ENCODE results near the gene FAM83C. TPM values are rescaled to one million over a fixed set of nuclear protein-coding genes. Genes with fewer than 3 reads are reported as not detected.

The FAM83C gene
- total RNA-seq, 2 experiments from 2014 or later = not detected

DNA sequence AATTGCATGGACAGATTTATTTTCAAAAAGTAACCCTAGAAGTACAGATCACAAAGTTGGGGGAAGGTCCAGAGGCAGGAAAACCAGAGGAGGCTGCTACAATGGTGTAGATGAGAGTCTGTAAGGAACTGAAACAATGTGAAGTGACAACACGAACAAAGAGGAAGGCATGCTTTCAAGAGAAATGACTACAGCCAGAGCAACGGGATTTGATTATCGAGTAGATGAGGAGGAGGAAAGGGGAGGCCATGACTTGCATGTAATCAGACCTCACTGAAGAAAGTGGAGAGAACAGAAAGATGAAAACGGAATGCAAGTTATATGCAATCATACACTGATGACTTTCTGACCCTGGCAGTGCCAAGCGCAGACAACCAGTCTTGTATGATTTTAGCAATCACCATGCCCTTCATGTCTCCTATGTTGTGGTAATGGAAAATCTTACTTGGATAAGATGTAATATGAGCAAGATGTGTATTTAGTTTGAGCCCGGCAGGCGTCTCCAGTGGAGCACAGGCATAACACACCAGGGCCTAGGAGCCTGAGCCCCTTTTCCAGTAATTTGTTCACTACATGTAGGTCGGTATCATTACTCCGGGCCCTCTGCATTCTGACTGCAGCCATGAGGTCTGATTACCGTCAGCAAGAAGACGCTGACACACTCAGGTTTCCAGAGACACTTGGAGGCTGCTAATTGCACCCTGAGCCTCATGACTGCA, 34.0 kb upstream of the FAM83C start:
- H3K4me2 ChIP-seq (ENCODE audit: low read length) = no peak overlapping the region
- POLR2A ChIA-PET = no interaction called here
- H3K9me3 ChIP-seq (ENCODE audit: low read length) = no peaks in the 10 kb centered on the region
- H3K79me2 ChIP-seq (ENCODE audit: insufficient read depth, low read depth, low read length) = no peaks in the 10 kb centered on the region
- intact Hi-C loops (cut with micrococcal nuclease; ENCODE audit: unreplicated experiment) = no loop called here
- H4K20me1 ChIP-seq (ENCODE audit: insufficient read depth, low read length) = no peaks in the 10 kb centered on the region
- no peak overlapping the region for H2AFZ ChIP-seq (ENCODE audit: low read length)
- DNase-seq (ENCODE audit: low spot score) = no peak
- H3K9me2 ChIP-seq (ENCODE audit: insufficient read depth, low read length) = no peaks in the 10 kb centered on the region
- no peaks in the 10 kb centered on the region for H3K4me1 ChIP-seq (ENCODE audit: insufficient read depth, low read length, poor library complexity, severe bottlenecking)
- CTCF ChIA-PET (ENCODE audit: unreplicated experiment) = no interaction called here
- H3K36me3 ChIP-seq (ENCODE audit: insufficient read depth, low read length) = 0 out of 2 replicates have a peak, but pooled peaks cover 5% of the 10 kb centered on the region
- BruUV-seq (replicated peaks) = no TSS peak
- TF ChIP-seq EZH2phosphoT487 (IDR thresholded peaks at IDR 0.05; ENCODE audit: borderline replicate concordance, low read depth, low read length) (no peak), CTCF (conservative IDR thresholded peaks at IDR 0.05; ENCODE audit: low read length) (no peak)
- no peak overlapping the region for H3K4me3 ChIP-seq (ENCODE audit: low read depth, low read length, poor library complexity, severe bottlenecking)
- H3K27ac ChIP-seq (ENCODE audit: low read depth, low read length, poor library complexity, severe bottlenecking) = no peak overlapping the region

- TF ChIP-seq EZH2phosphoT487 (IDR thresholded peaks at IDR 0.05; ENCODE audit: borderline replicate concordance, low read depth, low read length) = no peak
- no peak for TF ChIP-seq CTCF (conservative IDR thresholded peaks at IDR 0.05; ENCODE audit: low read length)
- ChIA-PET POLR2A (no interaction called here), CTCF (ENCODE audit: unreplicated experiment) (no interaction called here)
- DNase-seq (ENCODE audit: low spot score) = no peak
- Histone ChIP-seq H3K9me3 (ENCODE audit: low read length) (no peaks in the 10 kb centered on the region), H4K20me1 (ENCODE audit: insufficient read depth, low read length) (no peaks in the 10 kb centered on the region), H3K4me1 (ENCODE audit: insufficient read depth, low read length, poor library complexity, severe bottlenecking) (no peaks in the 10 kb centered on the region), H2AFZ (ENCODE audit: low read length) (no peak overlapping the region), H3K4me2 (ENCODE audit: low read length) (no peak overlapping the region), H3K4me3 (ENCODE audit: low read depth, low read length, poor library complexity, severe bottlenecking) (no peak overlapping the region), H3K9me2 (ENCODE audit: insufficient read depth, low read length) (no peaks in the 10 kb centered on the region), H3K79me2 (ENCODE audit: insufficient read depth, low read depth, low read length) (no peaks in the 10 kb centered on the region), H3K36me3 (ENCODE audit: insufficient read depth, low read length) (0 out of 2 replicates have a peak, but pooled peaks cover 5% of the 10 kb centered on the region), H3K27ac (ENCODE audit: low read depth, low read length, poor library complexity, severe bottlenecking) (no peak overlapping the region)
- intact Hi-C loops (cut with micrococcal nuclease; ENCODE audit: unreplicated experiment) = no loop called here
- no TSS peak for BruUV-seq (replicated peaks)
These were observed 33.2 kb upstream of the FAM83C start for GRCh38 chr20:35325401-35325800.

GRCh38 chr20:35320396-35321126, 28.3 kb upstream of the FAM83C start:
- POLR2A ChIA-PET = interaction anchor here (0.5 to 0.7 kb wide), 3 partner anchors 15 to 75 kb away, joined by 3 read pairs; no protein-coding TSS in a partner anchor
- Histone ChIP-seq H3K4me2 (ENCODE audit: low read length) (no peak overlapping the region), H3K79me2 (ENCODE audit: insufficient read depth, low read depth, low read length) (no peaks in the 10 kb centered on the region), H3K4me3 (ENCODE audit: low read depth, low read length, poor library complexity, severe bottlenecking) (no peak overlapping the region), H3K9me3 (ENCODE audit: low read length) (no peaks in the 10 kb centered on the region), H3K36me3 (ENCODE audit: insufficient read depth, low read length) (no peaks in the 10 kb centered on the region), H2AFZ (ENCODE audit: low read length) (no peak overlapping the region), H3K4me1 (ENCODE audit: insufficient read depth, low read length, poor library complexity, severe bottlenecking) (no peaks in the 10 kb centered on the region), H3K27ac (ENCODE audit: low read depth, low read length, poor library complexity, severe bottlenecking) (no peak overlapping the region), H4K20me1 (ENCODE audit: insufficient read depth, low read length) (no peaks in the 10 kb centered on the region), H3K9me2 (ENCODE audit: insufficient read depth, low read length) (no peaks in the 10 kb centered on the region)
- CTCF ChIA-PET (ENCODE audit: unreplicated experiment) = no interaction called here
- intact Hi-C loops (cut with micrococcal nuclease; ENCODE audit: unreplicated experiment) = no loop called here
- TF ChIP-seq CTCF (conservative IDR thresholded peaks at IDR 0.05; ENCODE audit: low read length) (no peak), EZH2phosphoT487 (IDR thresholded peaks at IDR 0.05; ENCODE audit: borderline replicate concordance, low read depth, low read length) (no peak)
- no TSS peak for BruUV-seq (replicated peaks)
- DNase-seq (ENCODE audit: low spot score) = no peak

All from OCI-LY7 (cell line).